IMR-90 (cell line): Measurements from ENCODE around the gene AZIN2. TPM values are rescaled to one million over a fixed set of nuclear protein-coding genes. Genes with fewer than 3 reads are reported as not detected.

Source experiments
- ATAC-seq: fragments of 200-7000 bp; cut with Tn5 transposase; 2 replicates; pipeline ENCODE4 v1.9.1; 2020; ENCODE audit warnings: low read depth, mild to moderate bottlenecking, moderate library complexity
- BruUV-seq: library from RNA; stranded (reverse); fragments of 400-500 nt; replicated peaks from 2 replicates; lab custom pipeline; 2021; lab: Mats Ljungman, UMichigan
- CTCF ChIA-PET: fragments of 300-600 bp; formaldehyde crosslinking; extraction: SDS; loops from one replicate; lab custom pipeline; 2021; ENCODE audit warnings: antibody characterized with exemption; lab: Yijun Ruan, JAX
- POLR2A ChIA-PET: fragments of 300-600 bp; sonication (Branson Sonifier 250); formaldehyde crosslinking; loops from one replicate; lab custom pipeline; 2022; ENCODE audit warnings: antibody characterized with exemption; ENCODE audit not compliant: unreplicated experiment; lab: Charles Lee
- DNase-seq: peaks from one replicate; pipeline ENCODE4 v3.0.0; 2013
- H2AFZ ChIP-seq: replicated peaks from 2 replicates; pipeline ENCODE3; 2013; ENCODE audit warnings: low read length, mild to moderate bottlenecking; ENCODE audit not compliant: poor library complexity
- H2AK5ac ChIP-seq: 2 replicates; pipeline ENCODE4 v1.6.1; 2013; ENCODE audit warnings: low read depth, low read length, inconsistent platforms
- H2AK9ac ChIP-seq: replicated peaks from 2 replicates; pipeline ENCODE3; 2013; ENCODE audit warnings: mild to moderate bottlenecking, low read depth, low read length, moderate library complexity; ENCODE audit not compliant: poor library complexity
- H2BK120ac ChIP-seq: 2 replicates; pipeline ENCODE4 v1.6.1; 2013; ENCODE audit warnings: low read depth, low read length, inconsistent platforms
- H2BK15ac ChIP-seq: 3 replicates; pipeline ENCODE4 v1.6.1; 2013; ENCODE audit warnings: low read depth, low read length, inconsistent platforms
- H2BK20ac ChIP-seq: 2 replicates; pipeline ENCODE4 v1.6.1; 2013; ENCODE audit warnings: low read depth, mild to moderate bottlenecking, inconsistent platforms, low read length, moderate library complexity
- H2BK5ac ChIP-seq: 2 replicates; pipeline ENCODE4 v1.6.1; 2013; ENCODE audit warnings: mild to moderate bottlenecking, low read depth, low read length, inconsistent platforms; ENCODE audit not compliant: poor library complexity, severe bottlenecking
- H3K14ac ChIP-seq: replicated peaks from 2 replicates; pipeline ENCODE4 v1.6.1; 2013; ENCODE audit warnings: low read depth, low read length, inconsistent platforms
- H3K18ac ChIP-seq: 2 replicates; pipeline ENCODE4 v1.6.1; 2013; ENCODE audit warnings: low read depth, low read length, control low read depth
- H3K23ac ChIP-seq: 2 replicates; pipeline ENCODE4 v1.6.1; 2013; ENCODE audit warnings: low read depth, low read length, inconsistent platforms
- H3K27ac ChIP-seq: 2 replicates; pipeline ENCODE4 v1.5.1; 2013; ENCODE audit warnings: mild to moderate bottlenecking, control low read depth, low read length; ENCODE audit not compliant: insufficient read depth
- H3K27me3 ChIP-seq: 2 replicates; pipeline ENCODE4 v1.6.1; 2013; ENCODE audit warnings: low read length; ENCODE audit not compliant: control insufficient read depth, insufficient read depth
- H3K36me3 ChIP-seq: 2 replicates; pipeline ENCODE4 v1.6.1; 2013; ENCODE audit warnings: low read length, mixed read lengths; ENCODE audit not compliant: control insufficient read depth, insufficient read depth
- H3K4ac ChIP-seq: 2 replicates; pipeline ENCODE4 v1.6.1; 2013; ENCODE audit warnings: low read depth, low read length, inconsistent platforms
- H3K4me1 ChIP-seq: 2 replicates; pipeline ENCODE4 v1.6.1; 2013; ENCODE audit warnings: low read length, mixed read lengths; ENCODE audit not compliant: control insufficient read depth, insufficient read depth
- H3K4me2 ChIP-seq: 2 replicates; pipeline ENCODE4 v1.6.1; 2013; ENCODE audit warnings: low read depth, mild to moderate bottlenecking, control low read depth, low read length, moderate library complexity
- H3K4me3 ChIP-seq: 2 replicates; pipeline ENCODE4 v1.5.1; 2013; ENCODE audit warnings: low read depth, mild to moderate bottlenecking, control low read depth, low read length, moderate library complexity; ENCODE audit not compliant: insufficient read depth
- H3K56ac ChIP-seq: 2 replicates; pipeline ENCODE4 v1.6.1; 2013; ENCODE audit warnings: low read length, inconsistent platforms; ENCODE audit not compliant: insufficient read depth; ENCODE audit errors: extremely low read depth
- H3K79me1 ChIP-seq, 2 experiments: 2 replicates each; pipeline ENCODE4 v1.6.1; 2013; ENCODE audit warnings: low read length in 2 of 2, inconsistent platforms in 1 of 2, low read depth in 1 of 2
- H3K9ac ChIP-seq: 2 replicates; pipeline ENCODE4 v1.6.1; 2013; ENCODE audit warnings: low read depth, low read length, control low read depth
- H3K9me1 ChIP-seq: 2 replicates; pipeline ENCODE4 v1.6.1; 2013; ENCODE audit warnings: low read length, inconsistent platforms; ENCODE audit not compliant: insufficient read depth
- H3K9me3 ChIP-seq: 2 replicates; pipeline ENCODE4 v1.6.1; 2013; ENCODE audit warnings: low read length; ENCODE audit not compliant: control insufficient read depth, insufficient read depth
- H4K20me1 ChIP-seq: 2 replicates; pipeline ENCODE4 v1.6.1; 2013; ENCODE audit warnings: low read length, inconsistent platforms; ENCODE audit not compliant: insufficient read depth
- H4K5ac ChIP-seq: 2 replicates; pipeline ENCODE4 v1.6.1; 2013; ENCODE audit warnings: mild to moderate bottlenecking, low read depth, low read length, control low read depth
- H4K8ac ChIP-seq, 2 experiments: 2 replicates each; pipeline ENCODE4 v1.6.1; 2013; ENCODE audit warnings: low read depth in 2 of 2, low read length in 2 of 2, control low read depth in 1 of 2, inconsistent platforms in 1 of 2
- H4K91ac ChIP-seq: 2 replicates; pipeline ENCODE4 v1.6.1; 2013; ENCODE audit warnings: low read depth, low read length, inconsistent platforms; ENCODE audit not compliant: insufficient read depth
- BHLHE40 ChIP-seq: fragments of 150-350 bp; IDR thresholded peaks from 2 replicates; pipeline ENCODE4 v1.6.1; 2016; ENCODE audit warnings: mild to moderate bottlenecking, low read depth, low read length
- CEBPB ChIP-seq: IDR thresholded peaks from 2 replicates; pipeline ENCODE4 v1.6.1; 2012; ENCODE audit warnings: low read depth, low read length, improper control_type of control experiment
- CHD1 ChIP-seq: IDR thresholded peaks from 2 replicates; pipeline ENCODE4 v1.6.1; 2012; ENCODE audit warnings: low read depth, low read length, improper control_type of control experiment
- CTCF ChIP-seq: conservative IDR thresholded peaks from 2 replicates; pipeline ENCODE4 v1.5.1; 2012; ENCODE audit warnings: mild to moderate bottlenecking, low read depth, low read length, improper control_type of control experiment
- ELK1 ChIP-seq: fragments of 150-350 bp; IDR thresholded peaks from 2 replicates; pipeline ENCODE4 v1.6.1; 2016; ENCODE audit warnings: low read depth, mild to moderate bottlenecking, low read length, moderate library complexity, borderline replicate concordance
- FOS ChIP-seq: fragments of 150-350 bp; IDR thresholded peaks from 2 replicates; pipeline ENCODE4 v1.6.1; 2016; ENCODE audit warnings: low read depth, low read length
- MAFK ChIP-seq: IDR thresholded peaks from 2 replicates; pipeline ENCODE4 v1.6.1; 2012; ENCODE audit warnings: low read depth, low read length, improper control_type of control experiment
- MAZ ChIP-seq: IDR thresholded peaks from 2 replicates; pipeline ENCODE4 v1.6.1; 2012; ENCODE audit warnings: low read depth, mild to moderate bottlenecking, low read length, improper control_type of control experiment, moderate library complexity, borderline replicate concordance
- MXI1 ChIP-seq: IDR thresholded peaks from 2 replicates; pipeline ENCODE4 v1.6.1; 2012; ENCODE audit warnings: low read depth, mild to moderate bottlenecking, low read length, moderate library complexity, borderline replicate concordance
- NFE2L2 ChIP-seq: fragments of 150-350 bp; IDR thresholded peaks from 2 replicates; pipeline ENCODE4 v1.6.1; 2016; ENCODE audit warnings: low read depth, mild to moderate bottlenecking, low read length
- POLR2A ChIP-seq: IDR thresholded peaks from 2 replicates; pipeline ENCODE4 v1.6.1; 2012; ENCODE audit warnings: mild to moderate bottlenecking, low read depth, low read length
- RAD21 ChIP-seq: IDR thresholded peaks from 2 replicates; pipeline ENCODE4 v1.6.1; 2012; ENCODE audit warnings: low read length, improper control_type of control experiment
- RCOR1 ChIP-seq: IDR thresholded peaks from 2 replicates; pipeline ENCODE4 v1.6.1; 2012; ENCODE audit warnings: mild to moderate bottlenecking, low read length, improper control_type of control experiment; ENCODE audit not compliant: insufficient replicate concordance
- RFX5 ChIP-seq: IDR thresholded peaks from 2 replicates; pipeline ENCODE4 v1.8.0; 2012; ENCODE audit warnings: low read depth, mild to moderate bottlenecking, low read length, moderate library complexity
- SMC3 ChIP-seq: fragments of 150-350 bp; IDR thresholded peaks from 2 replicates; pipeline ENCODE4 v1.6.1; 2016; ENCODE audit warnings: low read depth, mild to moderate bottlenecking, antibody characterized with exemption, low read length, moderate library complexity
- USF2 ChIP-seq: fragments of 150-350 bp; IDR thresholded peaks from 2 replicates; pipeline ENCODE4 v1.6.1; 2017; ENCODE audit warnings: mild to moderate bottlenecking, antibody characterized with exemption, low read length, low read depth
- WGBS, 2 experiments: methylation state at CpG; one replicate each; pipeline versions ENCODE4 v1.1.5 to v1.1.7; 2013; ENCODE audit warnings: missing lambda C conversion rate in 2 of 2; ENCODE audit not compliant: insufficient read length in 1 of 2; ENCODE audit errors: extremely low coverage in 2 of 2; 5-methylcytosine and 5-hydroxymethylcytosine counted together
- dilution Hi-C: fragments of 300-500 bp; cut with HindIII; formaldehyde crosslinking; loops from one replicate; pipeline ENCODE4 v1.14.3; 2018; ENCODE audit warnings: low sequenced_read_pairs; ENCODE audit not compliant: unreplicated experiment
- in situ Hi-C: fragments of 300-500 bp; cut with MboI; formaldehyde crosslinking; loops from 3 replicates; pipeline ENCODE4 v1.14.3; 2019; ENCODE audit warnings: low sequenced_read_pairs, inconsistent platforms, mixed read lengths
- intact Hi-C: fragments of 100-400 bp; cut with micrococcal nuclease; formaldehyde crosslinking; loops from 2 replicates; pipeline ENCODE4 v1.10.0; 2022
- polyA plus RNA-seq, 3 experiments: library from polyadenylated mRNA; depleted of rRNA; stranded (reverse); fragments of >200 nt; gene quantifications; 2 replicates each; pipeline ENCODE4 v1.2.3, GENCODE V29; 2012; ENCODE audit warnings: low replicate concordance in 1 of 3
- total RNA-seq: library from RNA; depleted of rRNA; stranded (reverse); fragments of >200 nt; gene quantifications from 2 replicates; pipeline ENCODE4 v1.2.3, GENCODE V29; 2012

AZIN2 gene
- total and polyA plus RNA-seq, 2 of the 4 experiments (the other 2 are of a cell fraction): 4.7 to 8.9 TPM

DNA sequence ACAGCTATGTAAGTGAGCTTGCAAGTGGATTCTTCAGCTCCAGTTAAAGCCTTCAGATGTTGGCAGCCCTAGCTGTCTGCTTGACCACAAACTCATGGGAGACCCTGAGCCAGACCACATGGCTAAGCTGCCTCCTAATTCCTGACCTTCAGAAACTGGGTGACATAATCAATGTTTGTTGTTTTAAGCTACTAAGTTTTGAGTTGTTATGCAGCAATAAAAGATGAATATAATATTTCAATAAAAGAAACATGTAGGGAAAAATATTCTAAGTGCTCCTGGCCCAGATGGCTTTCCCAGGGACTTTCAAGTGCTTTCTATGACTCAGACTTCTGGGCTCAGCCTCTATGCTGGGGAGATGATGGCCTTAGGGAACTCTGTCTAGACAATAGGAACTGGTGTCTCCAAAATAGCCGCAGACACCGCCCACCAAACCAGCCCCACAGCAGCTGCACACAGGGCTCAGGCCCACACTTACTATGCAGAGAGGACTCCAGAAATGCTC lies 20.3 kb upstream of the AZIN2 start:
- Histone ChIP-seq H2BK15ac (no peak overlapping the region), H3K4me2 (no peak overlapping the region), H3K4me3 (no peak overlapping the region), H3K4ac (no peak overlapping the region), H3K27me3 (no peaks in the 10 kb centered on the region), H3K23ac (no peak overlapping the region), H2AFZ (no peak overlapping the region), H3K79me1 (no peaks in the 10 kb centered on the region), H3K9me1 (no peaks in the 10 kb centered on the region), H3K36me3 (no peaks in the 10 kb centered on the region), H3K18ac (no peak overlapping the region), H3K4me1 (0 out of 2 replicates have a peak, but pooled peaks cover 1% of the 10 kb centered on the region), H4K91ac (no peak overlapping the region), H3K9ac (no peak overlapping the region), H3K9me3 (peaks cover 25% of the 10 kb centered on the region), H4K20me1 (no peaks in the 10 kb centered on the region), H4K8ac (no peak overlapping the region), H3K14ac (no peak overlapping the region), H2BK5ac (no peak overlapping the region), H3K27ac (no peak overlapping the region), H2BK20ac (no peak overlapping the region), H4K5ac (no peak overlapping the region), H3K56ac (no peak overlapping the region), H2AK9ac (no peak overlapping the region), H2BK120ac (no peak overlapping the region), H2AK5ac (no peak overlapping the region)
- in situ Hi-C loops (no loop called here), dilution Hi-C loops (no loop called here), intact Hi-C loops (no loop called here)
- ChIA-PET CTCF (interaction anchor here (1.1 kb wide), 1 partner anchor 35 kb away, joined by 4 read pairs; no protein-coding TSS in a partner anchor), POLR2A (no interaction called here)
- TF ChIP-seq NFE2L2: no peak
- no peak for TF ChIP-seq RFX5
- no peak for TF ChIP-seq CEBPB
- TF ChIP-seq USF2: no peak
- no peak for TF ChIP-seq MAZ
- no peak for TF ChIP-seq CHD1
- no peak for TF ChIP-seq MAFK
- TF ChIP-seq SMC3: no peak
- TF ChIP-seq MXI1: no peak
- TF ChIP-seq ELK1: no peak
- TF ChIP-seq RCOR1: no peak
- no peak for TF ChIP-seq BHLHE40
- TF ChIP-seq RAD21: no peak
- no peak for TF ChIP-seq POLR2A
- TF ChIP-seq FOS: no peak
- no peak for TF ChIP-seq CTCF
- no CpG with 5 or more reads among the region's 2 CpGs for WGBS, 2 experiments
- BruUV-seq: no TSS peak
- DNase-seq: peak; percentile 76
- ATAC-seq: peak; percentile 77
